Skin of body (tissue), 2 donors: ENCODE data around the gene DAG1. TPM values are rescaled to one million over a fixed set of nuclear protein-coding genes. Genes with fewer than 3 reads are reported as not detected.

Experiments used
- DNase-seq: peaks from one replicate; lab custom pipeline; 2025; lab: John Stamatoyannopoulos, UW
- total RNA-seq: library from RNA; depleted of rRNA; stranded (reverse); fragments of >200 nt; gene quantifications from one replicate; pipeline ENCODE4 v1.2.3, GENCODE V29; 2014

Gene DAG1
- total RNA-seq = 32.9 TPM

DNA sequence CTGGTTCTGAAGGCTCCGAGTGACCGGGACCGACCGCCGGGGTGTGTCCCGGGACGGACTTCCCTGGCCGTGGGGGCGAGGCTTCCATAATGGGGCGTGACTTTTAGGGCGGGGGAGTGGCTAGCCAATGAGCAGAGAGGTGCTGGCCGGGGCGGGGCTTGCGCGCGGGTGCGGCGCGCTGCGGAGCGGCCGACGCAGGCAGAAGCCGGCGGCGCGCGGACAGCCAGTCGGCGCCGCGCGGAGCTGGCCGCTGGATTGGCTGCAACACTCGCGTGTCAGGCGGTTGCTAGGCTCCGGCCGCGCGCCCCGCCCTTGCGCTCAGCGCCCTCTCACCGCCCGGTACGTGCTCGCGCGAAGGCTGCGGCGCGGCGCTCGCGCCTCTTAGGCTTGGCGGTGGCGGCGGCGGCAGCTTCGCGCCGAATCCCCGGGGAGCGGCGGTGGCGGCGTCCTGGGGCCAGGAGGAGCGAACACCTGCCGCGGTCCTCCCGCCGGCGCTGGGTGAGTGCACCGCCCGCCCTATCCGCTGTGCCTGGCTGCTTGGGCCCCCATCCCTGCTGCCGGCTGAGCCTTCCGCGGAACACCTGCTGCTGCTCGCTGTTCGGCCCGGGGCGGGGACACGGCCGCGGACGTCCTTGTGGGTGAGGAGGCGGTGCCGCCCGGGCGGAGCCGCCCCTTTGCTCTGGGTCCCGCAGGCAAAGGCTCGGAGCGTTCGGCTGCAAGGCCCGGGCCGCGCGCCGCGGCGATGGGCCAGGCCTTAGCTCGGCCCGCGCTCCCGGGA is at the start of gene DAG1:
DAG1 (plus strand) TSS at position 332 of the 778 bp plus-strand sequence. CDS start 40,268 bp downstream, outside the sequence.
- peak; percentile 96 for DNase-seq

DNA sequence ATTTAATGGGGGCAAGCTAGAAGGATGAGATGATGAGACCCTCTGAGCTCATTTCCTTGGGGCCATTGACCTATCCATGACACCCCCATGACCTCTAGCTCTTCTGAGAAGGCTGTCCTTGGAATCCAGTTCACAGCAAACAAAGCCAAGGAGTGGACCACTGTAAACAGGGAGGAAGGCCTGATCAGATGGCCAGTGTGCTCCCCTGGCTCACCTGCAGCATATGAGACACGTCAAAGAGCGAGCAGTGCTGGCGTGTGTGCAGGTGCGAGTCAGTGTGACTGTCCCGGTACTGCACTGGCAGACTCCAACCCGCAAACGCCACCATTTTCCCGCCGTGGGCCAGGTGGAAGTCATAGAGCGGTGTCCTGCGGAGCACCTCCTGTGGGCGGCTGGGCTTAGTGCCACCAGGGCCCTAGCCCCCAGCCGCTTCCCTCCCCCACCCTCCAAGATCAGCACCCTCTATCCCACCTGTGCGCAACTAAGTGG is 48.1 kb upstream of the DAG1 start:
- DNase-seq = no peak

DNA sequence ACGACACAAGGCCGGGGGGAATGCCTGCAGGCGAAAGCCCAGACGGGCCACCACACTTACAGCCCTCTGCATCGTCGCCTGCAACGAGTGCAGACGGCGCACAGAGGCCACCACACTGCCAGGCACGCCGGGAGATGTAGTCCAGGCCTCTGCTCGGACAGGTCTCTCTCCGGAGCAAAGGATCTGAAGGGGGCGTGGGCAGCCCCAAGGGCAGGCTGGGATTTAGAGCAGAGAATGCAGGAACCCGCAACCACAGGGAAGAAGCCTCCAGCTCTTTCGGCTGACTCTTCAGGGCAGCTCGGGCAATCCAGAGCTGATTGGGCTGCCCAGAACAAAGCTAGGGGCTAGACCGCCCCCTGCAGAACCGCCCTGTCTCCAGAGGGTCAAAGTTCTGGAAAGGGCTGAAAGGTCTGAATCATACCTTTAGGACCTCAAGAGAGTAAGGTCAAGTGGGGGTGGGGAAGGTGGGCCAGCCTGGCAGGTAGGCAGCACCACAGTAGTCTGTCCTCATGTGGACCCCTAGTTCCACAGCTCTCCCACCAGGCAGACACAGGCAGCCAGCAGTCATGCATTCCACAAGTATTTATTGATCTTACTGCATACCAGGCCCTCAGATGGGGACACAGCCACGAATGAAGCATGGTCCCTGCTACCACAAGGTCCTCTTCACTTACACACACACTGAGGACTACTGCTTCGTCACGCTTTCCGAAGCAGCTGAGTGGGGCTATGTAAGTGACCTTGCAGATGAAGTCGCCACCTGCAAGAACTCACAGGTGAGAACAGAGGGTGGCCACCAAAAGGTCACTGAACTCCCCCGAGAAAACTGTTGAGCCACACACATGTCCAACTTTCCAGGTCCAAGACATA is 47.5 kb upstream of the DAG1 start, which contains the start of gene AMT:
AMT (minus strand) TSS at position 95 of the 870 bp plus-strand sequence; CDS start at position 72, 23 bp downstream.
- DNase-seq = no peak

DNA sequence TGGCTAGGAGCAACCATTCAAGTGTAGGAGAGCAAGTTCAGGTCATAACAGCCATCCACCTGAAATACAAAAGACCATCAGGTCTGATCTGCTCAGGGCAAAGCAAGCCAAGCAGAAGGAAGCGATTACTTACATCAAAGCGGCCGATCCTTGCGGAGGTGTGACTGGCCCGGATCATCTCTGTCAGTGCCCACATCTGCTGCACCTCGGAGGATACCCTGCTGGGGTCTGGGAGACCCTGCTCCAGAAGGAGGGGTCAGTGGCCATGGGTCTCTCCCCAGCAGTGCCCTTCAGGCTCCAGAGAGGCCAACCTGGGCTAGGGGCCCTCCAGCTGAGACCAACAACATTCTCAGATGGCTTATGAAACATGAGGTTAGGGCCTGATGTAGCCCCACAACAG is 45.3 kb upstream of the DAG1 start:
- no peak for DNase-seq

DNA sequence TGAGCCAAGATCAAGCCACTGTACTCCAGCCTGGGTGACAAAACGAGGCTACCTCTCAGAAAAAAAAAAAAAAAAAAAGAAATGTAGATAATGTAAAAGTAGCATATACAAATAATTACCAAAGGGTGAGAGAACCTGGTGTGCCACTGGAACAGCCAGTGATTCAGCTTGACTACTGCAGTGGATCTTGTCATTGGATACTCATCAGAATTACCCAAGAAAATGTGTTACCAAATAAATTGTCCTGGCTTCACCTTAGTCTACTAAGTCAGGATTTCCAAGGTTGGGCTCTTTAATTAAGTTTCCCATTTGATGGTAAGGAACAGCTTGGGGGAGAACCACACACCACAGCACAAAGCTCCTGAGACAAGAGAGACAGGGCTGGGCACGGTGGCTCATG is 42.5 kb upstream of the DAG1 start:
- no peak for DNase-seq

DNA sequence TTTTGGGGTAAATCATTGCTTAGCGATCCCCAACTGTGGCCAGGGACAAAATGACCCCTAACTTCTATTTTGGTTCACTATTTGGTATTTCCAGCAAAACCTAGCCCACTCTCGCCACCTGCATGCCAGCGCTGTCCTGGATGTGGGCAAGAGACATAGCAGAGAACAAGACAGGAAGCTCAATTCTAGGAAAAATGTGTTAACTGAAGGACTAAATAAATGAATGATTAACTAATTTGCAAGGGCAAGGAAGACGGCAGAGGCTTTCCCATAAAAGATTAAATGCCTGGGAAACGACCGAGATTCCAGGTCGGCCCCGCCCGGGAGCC is 41.4 kb upstream of the DAG1 start:
- DNase-seq = no peak

DNA sequence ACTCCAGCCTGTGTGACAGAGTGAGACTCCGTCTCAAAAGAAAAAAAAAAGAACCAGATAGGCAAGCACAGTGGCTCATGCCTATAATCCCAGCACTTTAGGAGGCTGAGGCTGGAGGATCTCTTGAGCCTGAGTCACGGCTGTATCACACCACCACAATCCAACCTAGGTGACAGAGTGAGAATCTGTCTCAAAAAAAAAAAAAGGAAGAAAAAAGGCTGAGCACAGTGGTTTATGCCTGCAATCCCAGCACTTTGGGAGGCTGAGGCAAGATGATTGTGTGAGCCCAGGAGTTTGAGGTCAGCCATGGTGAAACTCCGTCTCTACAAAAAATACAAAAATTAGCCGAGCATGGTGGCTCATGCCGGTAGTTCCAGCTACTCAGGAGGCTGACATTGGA is 35.3 kb upstream of the DAG1 start:
- DNase-seq = no peak

DNA sequence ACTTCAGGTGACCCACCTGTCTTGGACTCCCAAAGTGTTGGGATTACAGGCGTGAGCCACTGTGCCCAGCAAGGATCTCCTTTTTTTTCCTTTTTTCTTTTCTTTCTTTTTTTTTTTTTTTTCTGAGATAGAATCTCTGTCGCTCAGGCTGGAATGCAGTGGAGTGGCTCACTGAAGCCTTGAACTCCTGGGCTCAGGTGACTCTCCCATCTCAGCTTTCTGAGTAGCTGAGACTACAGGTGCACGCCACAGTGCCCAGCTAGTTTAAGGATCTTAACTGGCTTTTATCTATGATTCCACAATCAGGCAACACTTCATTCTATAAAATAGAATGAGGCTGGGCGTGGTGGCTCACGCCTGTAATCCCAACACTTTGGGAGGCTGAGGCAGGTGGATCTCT is 24.7 kb upstream of the DAG1 start:
- no peak for DNase-seq

DNA sequence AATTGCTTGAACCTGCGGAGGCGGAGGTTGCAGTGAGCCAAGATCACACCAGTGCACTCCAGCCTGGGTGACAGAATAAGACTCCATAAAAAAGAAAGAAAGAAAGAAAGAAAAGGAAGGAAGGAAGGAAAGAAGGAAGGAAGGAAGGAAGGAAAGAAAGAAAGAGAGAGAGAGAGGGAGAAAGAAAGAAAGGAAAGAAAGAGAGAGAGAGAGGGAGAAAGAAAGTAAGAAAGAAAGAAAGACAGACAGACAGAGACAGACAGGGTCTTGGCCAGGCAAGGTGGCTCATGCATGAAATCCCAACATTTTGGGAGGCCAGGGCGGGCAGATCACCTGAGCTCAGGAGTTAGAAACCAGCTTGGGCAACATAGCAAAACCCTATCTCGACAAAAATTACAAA is 16.4 kb upstream of the DAG1 start:
- no peak for DNase-seq

DNA sequence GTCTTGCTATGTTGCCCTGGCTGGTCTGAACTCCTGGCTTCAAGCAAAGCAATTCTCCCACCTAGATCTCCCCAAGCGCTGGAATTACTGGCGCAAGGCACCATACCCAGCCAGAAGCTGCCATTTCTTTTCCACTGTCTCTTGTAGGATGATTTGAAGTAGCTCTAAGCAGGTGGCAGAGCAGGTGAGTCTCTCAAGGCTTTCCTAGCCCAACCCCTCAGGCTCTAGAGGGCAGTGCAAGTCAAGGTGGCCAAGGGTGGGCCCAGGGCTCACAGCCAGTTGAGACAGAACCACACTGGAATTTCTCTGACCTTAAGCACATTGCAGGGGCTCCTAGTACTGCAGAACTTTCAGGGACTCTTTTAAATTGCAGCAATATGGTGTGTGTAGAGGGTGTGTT is 15.6 kb upstream of the DAG1 start:
- no peak for DNase-seq

DNA sequence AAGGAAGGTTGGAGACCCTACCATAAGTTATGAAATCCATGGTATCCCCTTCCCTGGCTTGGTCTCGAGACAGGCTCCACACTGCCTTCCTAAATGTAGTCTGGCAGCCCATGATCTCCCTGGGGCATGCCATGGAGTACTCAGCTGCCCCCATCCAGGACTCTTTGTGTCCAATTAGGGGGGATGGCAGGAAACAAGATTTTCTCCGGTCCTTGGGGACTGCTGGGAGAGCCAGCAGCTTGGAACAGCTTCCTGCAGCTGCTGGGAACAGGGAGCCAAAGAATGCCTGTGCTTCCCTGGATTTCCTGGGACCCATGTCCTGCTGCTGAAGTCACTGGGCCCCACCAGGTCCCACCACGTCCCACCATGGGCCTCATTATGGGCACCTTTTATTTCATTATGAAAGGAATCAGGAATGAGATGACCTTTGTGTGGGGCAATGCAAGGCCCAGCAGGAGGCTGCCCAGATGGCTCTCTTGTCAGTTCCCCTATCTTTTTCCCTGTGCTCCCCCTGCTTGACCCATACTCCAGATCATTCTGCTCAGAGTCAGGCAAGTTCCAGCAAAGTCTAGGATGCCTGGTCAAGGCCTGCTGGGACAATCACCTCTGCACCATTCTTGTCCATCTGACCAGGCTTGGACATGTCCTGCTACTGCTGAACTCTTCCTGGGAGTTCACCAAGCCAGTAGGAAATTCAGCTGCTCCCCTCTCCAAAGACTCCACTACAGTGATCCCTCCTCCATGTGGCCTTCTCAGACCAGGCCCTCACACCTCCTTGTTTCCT is 15.0 kb upstream of the DAG1 start:
- peak; percentile 9 for DNase-seq

DNA sequence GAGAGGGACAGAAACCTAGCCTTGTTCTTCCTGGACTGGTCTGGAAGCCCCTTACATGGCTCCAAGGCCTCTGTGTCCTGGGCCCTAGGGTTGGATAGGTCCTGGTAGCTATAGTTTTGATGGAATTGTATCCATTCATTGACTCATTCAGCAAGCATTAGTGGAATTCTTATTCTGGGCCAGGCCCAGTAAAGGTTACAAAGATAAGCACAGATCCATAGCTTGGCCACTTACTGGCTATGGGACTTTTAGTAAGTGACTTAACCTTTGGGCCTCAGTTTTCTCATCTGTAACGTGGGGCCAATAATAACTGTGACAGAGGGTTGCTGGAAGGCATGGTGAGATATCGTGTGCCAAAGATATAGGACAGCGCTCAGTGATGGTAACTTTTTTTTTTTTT is 13.6 kb upstream of the DAG1 start:
- DNase-seq = no peak

DNA sequence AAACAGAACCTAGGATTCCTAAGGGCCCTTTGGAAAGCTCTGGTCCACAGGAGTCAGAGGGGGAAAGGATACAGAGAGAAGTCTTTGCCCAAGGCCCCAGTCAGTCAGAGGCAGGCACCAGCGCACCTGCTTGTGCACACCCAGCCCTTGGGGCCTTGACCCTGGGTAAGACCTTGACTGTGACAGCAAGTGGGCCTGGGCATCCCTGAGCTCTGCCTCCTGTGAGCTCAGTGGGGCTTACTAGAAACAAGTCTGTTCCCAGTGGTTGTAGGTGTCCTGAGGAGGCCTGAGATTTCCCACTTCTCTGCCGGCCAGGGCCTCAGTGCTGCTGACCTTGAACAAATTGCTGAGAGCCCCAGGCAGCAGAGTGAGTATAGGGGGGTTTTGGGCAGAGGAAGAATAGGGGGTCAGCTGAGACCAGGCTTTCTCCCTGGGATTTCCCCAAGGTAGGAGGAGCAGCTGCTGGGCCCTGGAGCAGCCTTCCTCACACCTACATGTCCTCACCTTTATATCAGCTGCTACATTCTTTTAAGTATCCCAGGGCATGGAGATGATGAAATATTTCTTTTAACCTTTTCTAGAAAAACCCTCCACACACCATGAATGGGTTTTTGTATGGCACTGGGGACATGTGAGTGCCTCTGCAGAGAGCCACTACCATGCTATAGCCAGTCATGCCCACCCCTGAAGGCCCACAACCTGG is 9.7 kb upstream of the DAG1 start:
- DNase-seq = no peak

DNA sequence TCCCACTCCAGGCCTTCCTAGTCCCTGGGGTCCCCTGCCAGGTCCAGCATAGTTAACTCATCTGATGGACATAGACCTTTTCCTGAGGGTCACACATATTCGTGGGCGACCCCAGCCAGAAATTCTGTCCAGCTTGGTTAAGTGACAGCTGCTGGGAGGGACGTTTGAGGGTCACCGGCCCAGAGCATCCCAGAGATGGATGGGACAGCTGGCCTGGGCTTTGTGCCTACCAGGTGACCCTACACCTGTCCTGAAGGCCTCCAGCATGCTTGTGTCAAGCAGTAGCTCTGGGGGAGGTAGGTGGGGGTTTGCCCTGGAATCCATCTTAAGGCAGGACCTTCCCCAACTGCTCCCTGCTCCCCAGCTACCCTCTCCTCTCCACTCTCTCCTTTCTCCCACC is 9.1 kb upstream of the DAG1 start:
- no peak for DNase-seq

DNA sequence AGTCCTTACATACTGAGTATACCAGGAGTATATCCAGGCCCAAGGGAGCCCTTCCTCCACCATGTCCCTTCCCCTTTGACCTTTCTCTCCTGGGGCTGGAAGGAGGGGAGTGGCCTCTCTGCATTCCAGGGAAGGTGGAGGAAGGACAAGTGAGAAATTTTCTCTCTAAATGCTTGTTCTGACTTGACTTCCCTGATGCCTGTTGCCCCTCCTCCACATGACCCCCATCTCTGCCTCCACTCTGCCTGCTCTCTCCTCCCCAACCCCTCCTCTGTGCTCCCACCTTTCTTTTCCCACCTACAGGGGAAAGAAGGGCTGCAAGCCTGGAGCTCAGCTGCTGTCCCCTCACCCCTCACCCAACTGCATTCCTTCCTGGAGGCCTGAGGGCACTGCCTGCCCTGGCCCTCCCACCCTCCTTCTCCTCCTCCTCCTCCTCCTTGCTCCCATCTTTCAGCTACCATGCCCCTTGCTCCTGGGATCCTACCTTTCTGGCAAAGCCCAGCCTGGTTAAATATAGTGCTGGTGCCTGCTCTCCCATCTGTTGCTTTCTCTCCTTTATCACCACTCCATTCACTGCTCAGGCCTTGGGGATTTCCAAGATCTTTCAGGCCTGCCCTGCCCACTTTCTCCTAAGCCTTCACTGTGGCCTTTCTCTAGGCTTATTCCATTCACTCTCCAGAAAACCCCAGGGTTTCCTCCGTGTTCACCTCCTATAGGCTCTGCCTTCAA is 8.5 kb upstream of the DAG1 start:
- DNase-seq = no peak

DNA sequence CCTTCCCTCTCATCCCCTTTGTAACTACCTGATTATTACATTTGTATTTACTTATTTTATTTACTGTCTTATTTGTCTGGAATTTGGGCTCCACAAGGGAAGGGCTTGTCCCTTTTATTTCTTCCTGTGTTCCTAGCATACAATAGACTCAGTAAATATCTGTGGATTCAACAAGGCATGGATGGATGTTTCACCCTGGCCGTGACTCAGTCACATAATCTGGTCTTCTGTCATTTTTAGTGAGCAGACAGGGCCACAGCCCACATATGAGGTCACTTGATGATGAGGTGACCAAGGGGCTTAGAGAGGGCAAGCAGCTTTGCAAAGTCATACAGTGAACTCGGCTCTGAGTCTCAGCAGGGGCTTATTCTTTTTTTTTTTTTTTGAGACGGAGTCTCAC is 7.8 kb upstream of the DAG1 start:
- DNase-seq = no peak

DNA sequence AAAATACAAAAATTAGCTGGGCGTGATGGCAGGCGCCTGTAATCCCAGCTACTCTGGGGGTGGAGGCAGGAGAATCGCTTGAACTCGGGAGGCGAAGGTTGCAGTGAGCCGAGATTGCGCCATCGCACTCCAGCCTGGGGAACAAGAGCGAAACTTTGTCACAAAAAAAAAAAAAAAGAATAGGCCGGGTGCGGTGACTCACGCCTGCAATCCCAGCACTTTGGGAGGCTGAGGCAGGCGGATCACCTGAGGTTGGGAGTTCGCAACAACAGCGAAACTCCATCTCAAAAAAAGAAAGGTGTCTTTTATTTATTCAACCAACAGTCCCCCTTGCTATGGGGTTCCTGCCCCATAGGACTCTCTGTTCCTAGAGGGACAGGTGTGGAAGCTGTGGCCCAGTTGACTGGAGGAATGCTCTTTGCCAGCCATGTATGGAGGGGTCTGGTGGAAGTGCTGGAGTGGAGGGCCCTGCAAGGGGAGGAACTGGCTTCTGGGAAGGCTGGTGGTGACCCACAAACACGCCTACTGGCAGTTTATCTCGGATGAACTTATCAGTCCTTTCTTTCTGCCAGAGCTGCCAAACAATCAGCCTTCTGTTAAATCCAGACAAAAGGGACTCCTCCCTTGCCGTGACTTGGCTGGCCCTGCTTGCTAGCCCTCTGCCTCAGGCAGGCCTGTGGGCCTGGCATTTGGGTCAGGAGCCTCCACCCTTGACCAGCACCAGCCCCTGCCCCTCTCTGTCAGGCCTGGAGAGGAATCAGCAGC is 4.6 kb upstream of the DAG1 start:
- DNase-seq = no peak

DNA sequence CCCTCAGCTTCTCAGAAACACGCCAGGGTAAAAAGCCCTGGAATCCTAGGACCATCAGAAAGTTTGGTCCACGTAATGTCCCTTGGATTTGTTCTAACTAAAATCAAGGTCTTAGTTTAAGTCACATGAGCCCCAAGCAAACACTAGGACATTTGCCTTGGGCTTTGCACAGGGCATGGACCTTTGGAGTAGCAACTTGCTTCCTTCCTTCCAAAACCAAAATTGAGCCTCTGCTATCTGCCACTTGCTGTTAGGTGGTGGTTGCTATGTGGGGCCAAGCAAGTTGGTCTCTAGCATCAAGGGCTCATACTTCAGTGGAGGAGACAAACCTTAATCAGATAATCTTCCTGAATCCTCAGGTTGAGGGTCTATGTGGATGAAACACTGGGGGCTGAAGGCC is 4.0 kb upstream of the DAG1 start:
- peak; percentile 6 for DNase-seq

DNA sequence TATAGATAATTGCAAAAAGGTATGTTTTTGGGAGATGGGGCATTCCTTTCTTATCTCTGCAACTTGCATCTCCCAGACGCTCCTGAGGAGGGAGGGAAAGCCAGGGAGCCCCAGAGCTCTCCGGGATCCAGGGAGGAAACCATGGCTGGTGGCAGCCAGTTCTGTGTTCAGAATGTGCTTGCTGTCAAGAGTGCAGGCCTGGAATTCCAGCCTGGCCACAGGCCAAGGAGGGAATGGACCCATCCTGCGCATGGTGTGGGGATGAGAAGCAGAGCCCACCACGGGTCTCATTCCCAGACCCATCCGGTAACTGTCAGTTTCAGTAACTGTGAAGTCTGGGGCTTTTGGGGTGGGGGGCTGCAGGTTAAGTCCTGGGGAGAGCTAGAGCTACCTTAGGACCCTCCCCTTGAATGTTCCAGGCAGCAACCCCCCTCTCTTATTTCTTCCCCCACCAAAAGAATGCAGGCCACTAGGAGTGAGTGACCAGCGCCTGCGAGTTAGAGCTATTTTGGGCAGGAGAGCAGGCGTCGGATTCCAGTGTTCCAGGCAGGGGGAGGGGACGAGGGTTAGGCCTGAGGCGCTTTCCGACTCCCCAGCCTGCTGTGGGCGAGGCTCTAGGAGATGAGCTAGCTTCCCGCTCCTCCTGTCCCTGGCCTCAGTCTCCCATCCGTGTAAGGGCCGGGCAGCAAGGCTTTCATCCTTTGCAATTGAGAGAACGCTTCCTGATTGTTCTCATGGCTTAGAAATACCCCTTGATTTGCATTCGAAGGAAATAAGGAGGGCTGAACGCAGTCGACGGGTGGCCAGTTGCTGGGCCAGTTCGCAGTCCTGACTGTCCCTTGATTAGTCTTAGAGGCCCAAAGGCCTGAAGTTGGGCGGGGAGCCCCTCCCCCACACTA is 781 bp upstream of the DAG1 start:
- peak; percentile 73 for DNase-seq
